PC-9 (cell line): ENCODE results near the gene EDDM13. TPM values are rescaled to one million over a fixed set of nuclear protein-coding genes. Genes with fewer than 3 reads are reported as not detected.

Source experiments
- BruUV-seq: library from RNA; stranded (reverse); fragments of 400-500 nt; replicated peaks from 2 replicates; lab custom pipeline; 2021; lab: Mats Ljungman, UMichigan
- CTCF ChIA-PET: fragments of 300-600 bp; sonication (Branson Sonifier 250); formaldehyde crosslinking; loops from one replicate; lab custom pipeline; 2022; ENCODE audit warnings: antibody characterized with exemption; lab: Charles Lee
- POLR2A ChIA-PET: fragments of 300-600 bp; sonication (Branson Sonifier 250); formaldehyde crosslinking; loops from one replicate; lab custom pipeline; 2022; ENCODE audit warnings: antibody characterized with exemption; ENCODE audit not compliant: unreplicated experiment; lab: Charles Lee
- DNase-seq, 2 experiments: peaks; one replicate each; pipeline versions ENCODE4 v3.0.0 to v3.0.0-alpha.2; 2015 to 2022; ENCODE audit warnings: mixed read lengths in 1 of 2
- H2AFZ ChIP-seq: fragments of 200-600 bp; sonication (generic); 2 replicates; pipeline ENCODE4 v1.8.1; 2017; ENCODE audit warnings: antibody characterized with exemption
- H3F3A ChIP-seq: fragments of 200-600 bp; sonication (generic); 2 replicates; pipeline ENCODE4 v1.8.1; 2017; ENCODE audit warnings: antibody characterized with exemption, mild to moderate bottlenecking, low read depth; ENCODE audit not compliant: insufficient read depth
- H3K27ac ChIP-seq: fragments of 200-600 bp; sonication (generic); 2 replicates; pipeline ENCODE4 v1.6.1; 2016; ENCODE audit warnings: mixed run types
- H3K27me3 ChIP-seq: fragments of 200-600 bp; sonication (generic); 2 replicates; pipeline ENCODE4 v1.6.1; 2016; ENCODE audit warnings: low read depth, mixed run types; ENCODE audit not compliant: insufficient read depth
- H3K36me3 ChIP-seq: fragments of 200-600 bp; sonication (generic); 2 replicates; pipeline ENCODE4 v1.6.1; 2016; ENCODE audit warnings: low read depth, mixed run types
- H3K4me1 ChIP-seq: fragments of 200-600 bp; sonication (generic); replicated peaks from 2 replicates; pipeline ENCODE4 v1.6.1; 2016; ENCODE audit warnings: mixed run types; ENCODE audit not compliant: insufficient read depth
- H3K4me2 ChIP-seq: fragments of 200-600 bp; sonication (generic); 2 replicates; pipeline ENCODE4 v1.6.1; 2017; ENCODE audit warnings: mixed run types
- H3K4me3 ChIP-seq: fragments of 200-600 bp; sonication (generic); 2 replicates; pipeline ENCODE4 v1.6.1; 2016; ENCODE audit warnings: mixed run types
- H3K79me2 ChIP-seq: fragments of 200-600 bp; sonication (generic); 2 replicates; pipeline ENCODE4 v1.6.1; 2017; ENCODE audit warnings: low read depth, mixed run types
- H3K9me2 ChIP-seq: fragments of 200-600 bp; sonication (generic); 2 replicates; pipeline ENCODE4 v1.8.1; 2017; ENCODE audit warnings: mild to moderate bottlenecking; ENCODE audit not compliant: insufficient read depth
- H3K9me3 ChIP-seq: fragments of 200-600 bp; sonication (generic); 2 replicates; pipeline ENCODE4 v1.8.1; 2016; ENCODE audit warnings: low read depth; ENCODE audit not compliant: insufficient read depth
- H4K20me1 ChIP-seq: fragments of 200-600 bp; sonication (generic); 2 replicates; pipeline ENCODE4 v1.8.1; 2017; ENCODE audit not compliant: insufficient read depth
- EZH2 ChIP-seq: fragments of 200-600 bp; sonication (generic); IDR thresholded peaks from 2 replicates; pipeline ENCODE4 v1.8.0; 2017; ENCODE audit warnings: antibody characterized with exemption, low read depth
- intact Hi-C: fragments of 100-400 bp; cut with micrococcal nuclease; formaldehyde crosslinking; loops from one replicate; pipeline ENCODE4 v1.10.0; 2022; ENCODE audit not compliant: unreplicated experiment
- total RNA-seq: library from RNA; stranded (reverse); gene quantifications from 2 replicates; pipeline ENCODE4 v1.2.3, GENCODE V29; 2021
- TF ChIP-seq, protein P1 (sequence below): fragments of 200-600 bp; sonication (generic); conservative IDR thresholded peaks from 2 replicates; pipeline ENCODE4 v1.6.1; 2017; ENCODE audit warnings: mixed run types, antibody characterized with exemption, mild to moderate bottlenecking, moderate library complexity

Gene EDDM13
- total RNA-seq, 1 experiment from 2014 or later = not detected

DNA sequence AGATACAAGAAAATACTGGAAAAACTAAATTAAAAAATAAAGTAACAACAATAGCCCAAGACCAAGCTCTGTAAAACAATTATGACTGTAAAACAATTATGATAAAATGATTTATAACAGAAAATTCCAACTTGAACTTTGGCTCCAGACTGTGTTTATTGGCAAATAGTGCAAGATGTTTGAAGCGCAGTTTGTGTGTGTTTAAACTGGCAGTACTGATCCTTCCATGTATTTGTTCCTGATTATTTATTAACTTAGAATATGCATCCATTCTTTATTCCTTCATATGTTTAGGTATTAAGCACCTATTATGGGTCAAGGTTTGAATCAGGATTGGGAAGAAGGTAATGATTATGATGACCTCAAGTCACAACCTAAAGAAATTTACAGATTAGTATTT is 83.0 kb downstream of the EDDM13 start:
- Histone ChIP-seq H3K9me2 (no peaks in the 10 kb centered on the region), H3K27me3 (peaks cover 33% of the 10 kb centered on the region), H4K20me1 (no peaks in the 10 kb centered on the region), H3K27ac (no peak overlapping the region), H3K36me3 (no peaks in the 10 kb centered on the region), H3K4me2 (no peak overlapping the region), H3K4me3 (no peak overlapping the region), H3K79me2 (no peaks in the 10 kb centered on the region), H2AFZ (no peak overlapping the region), H3K9me3 (no peaks in the 10 kb centered on the region), H3K4me1 (no peaks in the 10 kb centered on the region), H3F3A (no peaks in the 10 kb centered on the region)
- POLR2A ChIA-PET = no interaction called here
- DNase-seq = no peak
- CTCF ChIA-PET = no interaction called here
- BruUV-seq = no TSS peak
- intact Hi-C loops = no loop called here
- no peak for TF ChIP-seq EZH2
- TF ChIP-seq, protein P1, sequence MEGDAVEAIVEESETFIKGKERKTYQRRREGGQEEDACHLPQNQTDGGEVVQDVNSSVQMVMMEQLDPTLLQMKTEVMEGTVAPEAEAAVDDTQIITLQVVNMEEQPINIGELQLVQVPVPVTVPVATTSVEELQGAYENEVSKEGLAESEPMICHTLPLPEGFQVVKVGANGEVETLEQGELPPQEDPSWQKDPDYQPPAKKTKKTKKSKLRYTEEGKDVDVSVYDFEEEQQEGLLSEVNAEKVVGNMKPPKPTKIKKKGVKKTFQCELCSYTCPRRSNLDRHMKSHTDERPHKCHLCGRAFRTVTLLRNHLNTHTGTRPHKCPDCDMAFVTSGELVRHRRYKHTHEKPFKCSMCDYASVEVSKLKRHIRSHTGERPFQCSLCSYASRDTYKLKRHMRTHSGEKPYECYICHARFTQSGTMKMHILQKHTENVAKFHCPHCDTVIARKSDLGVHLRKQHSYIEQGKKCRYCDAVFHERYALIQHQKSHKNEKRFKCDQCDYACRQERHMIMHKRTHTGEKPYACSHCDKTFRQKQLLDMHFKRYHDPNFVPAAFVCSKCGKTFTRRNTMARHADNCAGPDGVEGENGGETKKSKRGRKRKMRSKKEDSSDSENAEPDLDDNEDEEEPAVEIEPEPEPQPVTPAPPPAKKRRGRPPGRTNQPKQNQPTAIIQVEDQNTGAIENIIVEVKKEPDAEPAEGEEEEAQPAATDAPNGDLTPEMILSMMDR = no peak

DNA sequence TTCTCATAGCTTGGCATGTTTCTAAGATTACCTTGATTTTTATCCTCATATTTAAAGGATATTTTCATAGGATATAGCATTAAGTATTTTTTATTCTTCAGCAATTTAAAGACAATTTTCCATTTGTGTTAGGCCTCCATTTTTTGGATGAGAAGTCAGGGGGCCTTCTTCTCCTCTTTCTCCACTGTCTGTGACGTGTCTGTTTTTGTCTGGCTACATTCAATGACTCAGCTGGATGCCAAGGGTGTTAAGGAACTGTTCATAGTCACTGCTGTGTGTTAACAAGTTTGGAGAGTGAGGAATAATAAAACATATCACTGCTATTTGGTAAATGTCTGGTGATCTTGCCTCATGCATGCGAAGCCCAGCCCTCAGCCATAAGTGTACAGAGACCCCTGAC is 84.4 kb downstream of the EDDM13 start:
- no peak for TF ChIP-seq EZH2
- TF ChIP-seq, protein P1 = no peak
- intact Hi-C loops = no loop called here
- peaks cover 3% of the 10 kb centered on the region; the same call in 1 of the 2 replicates for H3K9me3 ChIP-seq

More for the DNA sequence above, 84.4 kb downstream of the EDDM13 start:
- H4K20me1 ChIP-seq = no peaks in the 10 kb centered on the region
- no peaks in the 10 kb centered on the region for H3K79me2 ChIP-seq
- ChIA-PET CTCF (no interaction called here), POLR2A (no interaction called here)
- H3K4me1 ChIP-seq = no peaks in the 10 kb centered on the region
- H3K27me3 ChIP-seq = peaks cover 32% of the 10 kb centered on the region
- no peak overlapping the region for H2AFZ ChIP-seq
- no peaks in the 10 kb centered on the region for H3K9me2 ChIP-seq
- BruUV-seq = no TSS peak
- H3K4me2 ChIP-seq = no peak overlapping the region
- no peak for DNase-seq
- no peaks in the 10 kb centered on the region for H3K36me3 ChIP-seq
- H3K27ac ChIP-seq = no peak overlapping the region
- no peaks in the 10 kb centered on the region for H3F3A ChIP-seq
- no peak overlapping the region for H3K4me3 ChIP-seq

Other genes starting within 250 kb of the EDDM13 start
- gene ZNF787, start 151.5 kb upstream of the EDDM13 start, total RNA-seq = 51.4 and 51.5 TPM in 2 replicates
- gene ZNF444, start 131.5 kb upstream of the EDDM13 start, total RNA-seq = 50.5 and 74.2 TPM in 2 replicates
- not detected in 2 replicates for gene GALP, start 96.7 kb upstream of the EDDM13 start, total RNA-seq
- gene ZSCAN5B, start 75.0 kb upstream of the EDDM13 start, total RNA-seq = not detected in 2 replicates
- gene ZSCAN5C, start 70.5 kb upstream of the EDDM13 start, total RNA-seq = not detected in 2 replicates
- gene ZSCAN5A, start 42.1 kb downstream of the EDDM13 start, total RNA-seq = 20.5 and 23.6 TPM in 2 replicates
- 1.8 and 3.4 TPM in 2 replicates for gene ZNF582, start 120.8 kb downstream of the EDDM13 start, total RNA-seq
- 2.5 and 3.1 TPM in 2 replicates for gene ZNF583, start 131.6 kb downstream of the EDDM13 start, total RNA-seq
- not detected in 2 replicates for gene ZNF667, start 204.6 kb downstream of the EDDM13 start, total RNA-seq
- gene ZNF471, start 235.1 kb downstream of the EDDM13 start, total RNA-seq = 0.57 and 0.78 TPM in 2 replicates